A549 (cell line): ENCODE data around the gene SLC24A3. TPM values are rescaled to one million over a fixed set of nuclear protein-coding genes. Genes with fewer than 3 reads are reported as not detected.

ENCODE experiments used
- ATAC-seq, 2 experiments: fragments of 200-7000 bp in 1 of 2; fragments of >200 bp in 1 of 2; cut with Nextera tagmentation in 1 of 2; cut with Tn5 transposase in 1 of 2; 3 replicates each; pipeline versions ENCODE4 v1.8.0 to v1.9.1; 2018 to 2020; ENCODE audit warnings: mild to moderate bottlenecking in 1 of 2, moderate library complexity in 1 of 2
- CTCF ChIA-PET: fragments of 300-600 bp; sonication (Branson Sonifier 250); formaldehyde crosslinking; extraction: SDS; loops from one replicate; lab custom pipeline; 2021; ENCODE audit warnings: antibody characterized with exemption, inconsistent platforms; lab: Yijun Ruan, JAX
- POLR2A ChIA-PET: fragments of 350-600 bp; formaldehyde crosslinking; extraction: SDS; loops from one replicate; lab custom pipeline; 2021; ENCODE audit warnings: antibody characterized with exemption, inconsistent platforms; lab: Yijun Ruan, JAX
- DNase-seq, 2 experiments: peaks; one replicate each; pipeline versions ENCODE4 v3.0.0 to v3.0.0-alpha.2; 2011 to 2016; ENCODE audit warnings: low read depth in 1 of 2, low spot score in 1 of 2
- FAIRE-seq: peaks from 2 replicates; lab custom pipeline; 2011; peaks lifted over from hg19 to GRCh38; lab: Jason Lieb, UNC
- H3K27ac ChIP-seq, 2 experiments: fragments of >200 bp; sonication (Bioruptor Twin); formaldehyde crosslinking; 3 replicates each; pipeline ENCODE4 v1.5.1; 2016 to 2017
- H3K4me1 ChIP-seq: fragments of >200 bp; sonication (Bioruptor Twin); formaldehyde crosslinking; 3 replicates; pipeline ENCODE4 v1.6.1; 2016
- H3K4me2 ChIP-seq: fragments of >200 bp; sonication (Bioruptor Twin); formaldehyde crosslinking; 3 replicates; pipeline ENCODE4 v1.6.1; 2016
- H3K4me3 ChIP-seq: fragments of >200 bp; sonication (Bioruptor Twin); formaldehyde crosslinking; 3 replicates; pipeline ENCODE4 v1.5.1; 2016
- H3K9me3 ChIP-seq: fragments of >200 bp; sonication (Bioruptor Twin); formaldehyde crosslinking; 3 replicates; pipeline ENCODE4 v1.6.1; 2016
- CEBPB ChIP-seq, 2 experiments: fragments of >200 bp in 1 of 2; sonication (Bioruptor Twin) in 1 of 2; formaldehyde crosslinking in 1 of 2; IDR thresholded peaks; 2 replicates each; pipeline ENCODE4 v1.6.1; 2012 to 2016
- EHF ChIP-seq: fragments of 250-450 bp; sonication (Bioruptor Pico); IDR thresholded peaks from 2 replicates; pipeline ENCODE4 v1.5.0; 2020; ENCODE audit warnings: mild to moderate bottlenecking
- EP300 ChIP-seq, 2 experiments: fragments of >200 bp; sonication (Bioruptor Twin); formaldehyde crosslinking; IDR thresholded peaks; 2 replicates in 1 of 2; 3 replicates in 1 of 2; pipeline ENCODE4 v1.6.1; 2016 to 2017
- FOSL2 ChIP-seq, 2 experiments: fragments of 450-650 bp in 1 of 2; fragments of >200 bp in 1 of 2; sonication (Bioruptor Twin) in 1 of 2; formaldehyde crosslinking; IDR thresholded peaks; 2 replicates each; pipeline versions ENCODE4 v1.5.0 to v1.6.1; 2016 to 2020; ENCODE audit warnings: mild to moderate bottlenecking in 1 of 2, moderate library complexity in 1 of 2
- FOXS1 ChIP-seq: fragments of 250-450 bp; sonication (Bioruptor Pico); IDR thresholded peaks from 2 replicates; pipeline ENCODE4 v1.5.0; 2020; ENCODE audit warnings: mild to moderate bottlenecking, moderate library complexity
- HOXA7 ChIP-seq: fragments of 250-450 bp; sonication (Bioruptor Pico); IDR thresholded peaks from 2 replicates; pipeline ENCODE4 v1.5.0; 2020; ENCODE audit warnings: mild to moderate bottlenecking, moderate library complexity
- HOXB13 ChIP-seq: fragments of 250-450 bp; sonication (Bioruptor Pico); IDR thresholded peaks from 2 replicates; pipeline ENCODE4 v1.5.0; 2020; ENCODE audit warnings: low read depth, mild to moderate bottlenecking, moderate library complexity
- HOXB5 ChIP-seq: fragments of 250-450 bp; sonication (Bioruptor Pico); IDR thresholded peaks from 2 replicates; pipeline ENCODE4 v1.5.0; 2020; ENCODE audit warnings: mild to moderate bottlenecking, moderate library complexity
- KDM1A ChIP-seq: fragments of 200-600 bp; sonication (generic); IDR thresholded peaks from 2 replicates; pipeline ENCODE4 v1.6.1; 2016; ENCODE audit warnings: low read depth, mild to moderate bottlenecking
- MAZ ChIP-seq: fragments of 150-350 bp; IDR thresholded peaks from 2 replicates; pipeline ENCODE4 v1.6.1; 2014; ENCODE audit warnings: antibody characterized with exemption, low read depth, low read length, borderline replicate concordance
- NPAS2 ChIP-seq: fragments of 250-450 bp; sonication (Bioruptor Pico); IDR thresholded peaks from 2 replicates; pipeline ENCODE4 v1.8.0; 2022; ENCODE audit warnings: mild to moderate bottlenecking, moderate library complexity, borderline replicate concordance
- PHF8 ChIP-seq: fragments of 200-600 bp; sonication (generic); IDR thresholded peaks from 2 replicates; pipeline ENCODE4 v1.6.1; 2016; ENCODE audit warnings: low read depth, mild to moderate bottlenecking, antibody characterized with exemption, moderate library complexity, borderline replicate concordance
- POLR2A ChIP-seq: IDR thresholded peaks from 2 replicates; pipeline ENCODE4 v1.6.1; 2012; ENCODE audit warnings: mild to moderate bottlenecking, low read length
- POLR2AphosphoS2 ChIP-seq: conservative IDR thresholded peaks from 2 replicates; pipeline ENCODE4 v1.6.1; 2012; ENCODE audit warnings: low read length, improper control_type of control experiment, inconsistent platforms
- RCOR1 ChIP-seq: fragments of 150-350 bp; IDR thresholded peaks from 2 replicates; pipeline ENCODE4 v1.6.1; 2014; ENCODE audit warnings: antibody characterized with exemption, low read length, low read depth
- TP53 ChIP-seq: fragments of 250-450 bp; sonication (Bioruptor Pico); IDR thresholded peaks from 2 replicates; pipeline ENCODE4 v1.5.0; 2021; ENCODE audit warnings: mild to moderate bottlenecking, moderate library complexity
- ZSCAN20 ChIP-seq: fragments of 250-450 bp; sonication (Bioruptor Pico); IDR thresholded peaks from 2 replicates; pipeline ENCODE4 v1.8.0; 2022; ENCODE audit warnings: mild to moderate bottlenecking, moderate library complexity
- WGBS: methylation state at CpG from one replicate; pipeline ENCODE4 v1.1.6; 2017; ENCODE audit errors: missing lambda C conversion rate; 5-methylcytosine and 5-hydroxymethylcytosine counted together
- polyA plus RNA-seq, 4 experiments: library from polyadenylated mRNA; depleted of rRNA in 3 of 4; stranded (reverse); fragments of >200 nt; fragmentation: RNase III in 1 of 4; extraction: RNeasy Plus Mini Kit Qiagen cat#74134 plus additional on column Dnase treatment in 1 of 4; gene quantifications; 2 replicates in 3 of 4; 3 replicates in 1 of 4; pipeline ENCODE4 v1.2.3, GENCODE V29; 2011 to 2017
- TF ChIP-seq, protein P1 (sequence below): fragments of 150-350 bp; IDR thresholded peaks from 2 replicates; pipeline ENCODE4 v1.6.1; 2014; ENCODE audit warnings: low read depth, mild to moderate bottlenecking, low read length
- TF ChIP-seq, protein P2 (sequence below): fragments of 250-450 bp; sonication (Bioruptor Pico); IDR thresholded peaks from 2 replicates; pipeline ENCODE4 v1.5.0; 2021; ENCODE audit warnings: mild to moderate bottlenecking, moderate library complexity, borderline replicate concordance
- TF ChIP-seq, protein P3 (sequence below): fragments of >200 bp; sonication (Bioruptor Twin); formaldehyde crosslinking; IDR thresholded peaks from 2 replicates; pipeline ENCODE4 v1.6.1; 2016

SLC24A3 gene
- polyA plus RNA-seq, 2 of the 4 experiments (the other 2 are of a cell fraction): 0.08 TPM; not detected in 1

GRCh38 chr20:19253916-19254820 is 41.7 kb downstream of the SLC24A3 start (continued):
- no peak for TF ChIP-seq CEBPB (IDR thresholded peaks at IDR 0.05)

DNA sequence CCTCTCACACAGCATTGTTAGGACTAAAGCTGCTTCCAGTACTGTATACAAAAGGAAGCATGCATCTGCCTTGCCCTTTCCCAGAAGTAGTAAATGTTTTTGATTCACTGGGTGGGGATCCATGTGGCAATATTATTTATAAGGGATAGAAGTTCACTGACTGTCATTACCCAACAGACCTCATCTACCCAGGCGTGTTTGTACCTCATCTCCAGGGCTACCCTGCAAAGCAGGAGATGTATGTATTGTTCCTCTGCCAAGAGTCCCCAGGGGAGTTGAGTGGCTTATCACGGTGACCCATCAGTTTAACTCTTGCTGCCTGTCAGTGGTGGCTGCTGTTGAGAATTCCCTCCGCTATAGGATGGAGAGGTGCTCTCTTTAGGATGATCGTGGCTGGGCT is 42.5 kb downstream of the SLC24A3 start:
- Histone ChIP-seq H3K4me1 (no peaks in the 10 kb centered on the region), H3K9me3 (no peaks in the 10 kb centered on the region), H3K4me2 (no peak overlapping the region), H3K4me3 (no peak overlapping the region), H3K27ac (no peak overlapping the region)
- no peak for DNase-seq
- WGBS: 3% methylated on average over 4 of the region's 4 CpGs
- TF ChIP-seq, protein P1, sequence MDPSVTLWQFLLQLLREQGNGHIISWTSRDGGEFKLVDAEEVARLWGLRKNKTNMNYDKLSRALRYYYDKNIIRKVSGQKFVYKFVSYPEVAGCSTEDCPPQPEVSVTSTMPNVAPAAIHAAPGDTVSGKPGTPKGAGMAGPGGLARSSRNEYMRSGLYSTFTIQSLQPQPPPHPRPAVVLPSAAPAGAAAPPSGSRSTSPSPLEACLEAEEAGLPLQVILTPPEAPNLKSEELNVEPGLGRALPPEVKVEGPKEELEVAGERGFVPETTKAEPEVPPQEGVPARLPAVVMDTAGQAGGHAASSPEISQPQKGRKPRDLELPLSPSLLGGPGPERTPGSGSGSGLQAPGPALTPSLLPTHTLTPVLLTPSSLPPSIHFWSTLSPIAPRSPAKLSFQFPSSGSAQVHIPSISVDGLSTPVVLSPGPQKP: no peak
- no peak for TF ChIP-seq EP300 (IDR thresholded peaks at IDR 0.05)
- TF ChIP-seq, protein P2, sequence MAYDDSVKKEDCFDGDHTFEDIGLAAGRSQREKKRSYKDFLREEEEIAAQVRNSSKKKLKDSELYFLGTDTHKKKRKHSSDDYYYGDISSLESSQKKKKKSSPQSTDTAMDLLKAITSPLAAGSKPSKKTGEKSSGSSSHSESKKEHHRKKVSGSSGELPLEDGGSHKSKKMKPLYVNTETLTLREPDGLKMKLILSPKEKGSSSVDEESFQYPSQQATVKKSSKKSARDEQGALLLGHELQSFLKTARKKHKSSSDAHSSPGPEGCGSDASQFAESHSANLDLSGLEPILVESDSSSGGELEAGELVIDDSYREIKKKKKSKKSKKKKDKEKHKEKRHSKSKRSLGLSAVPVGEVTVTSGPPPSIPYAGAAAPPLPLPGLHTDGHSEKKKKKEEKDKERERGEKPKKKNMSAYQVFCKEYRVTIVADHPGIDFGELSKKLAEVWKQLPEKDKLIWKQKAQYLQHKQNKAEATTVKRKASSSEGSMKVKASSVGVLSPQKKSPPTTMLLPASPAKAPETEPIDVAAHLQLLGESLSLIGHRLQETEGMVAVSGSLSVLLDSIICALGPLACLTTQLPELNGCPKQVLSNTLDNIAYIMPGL (CRISPR knock-in tag): no peak
- TF ChIP-seq FOXS1 (CRISPR knock-in tag): no peak
- no peak for TF ChIP-seq POLR2A
- no peak for TF ChIP-seq HOXB13 (CRISPR knock-in tag)
- ChIA-PET POLR2A (no interaction called here), CTCF (no interaction called here)
- ATAC-seq: no peak
- FAIRE-seq: no peak

DNA sequence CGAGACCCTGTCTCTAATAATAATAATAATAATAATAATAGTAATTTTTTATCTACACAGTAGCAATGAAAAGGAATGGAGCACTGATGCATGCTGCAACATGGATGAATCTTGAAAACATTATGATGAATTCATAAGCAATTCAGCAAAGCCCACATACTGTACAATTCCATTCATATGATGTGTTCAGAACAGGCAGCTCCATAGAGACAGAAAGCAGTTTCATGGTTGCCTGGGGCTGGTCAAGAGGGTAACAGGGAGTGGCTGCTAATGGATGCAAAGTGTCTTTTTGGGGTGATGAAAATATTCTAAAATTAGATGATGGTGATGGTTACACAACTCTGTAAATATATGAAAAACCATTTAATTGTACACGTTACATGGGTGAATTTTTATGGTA is 43.6 kb downstream of the SLC24A3 start:
- Histone ChIP-seq H3K4me3 (no peak overlapping the region), H3K4me1 (no peaks in the 10 kb centered on the region), H3K27ac (no peak overlapping the region), H3K9me3 (no peaks in the 10 kb centered on the region), H3K4me2 (no peak overlapping the region)
- 8% methylated on average over 2 of the region's 2 CpGs for WGBS
- DNase-seq (no peak), ATAC-seq (no peak), FAIRE-seq (no peak)
- TF ChIP-seq HOXB5 (CRISPR knock-in tag) (no peak), ZSCAN20 (CRISPR knock-in tag) (no peak), KDM1A (no peak), MAZ (no peak), POLR2AphosphoS2 (no peak), TP53 (CRISPR knock-in tag) (no peak), EP300 (IDR thresholded peaks at IDR 0.05) (no peak), FOSL2 (IDR thresholded peaks at IDR 0.05) (no peak), FOSL2 (CRISPR knock-in tag; IDR thresholded peaks at IDR 0.05) (no peak), RCOR1 (no peak), PHF8 (no peak), NPAS2 (no peak), HOXA7 (CRISPR knock-in tag) (no peak), EHF (CRISPR knock-in tag) (no peak)
- TF ChIP-seq, protein P3, sequence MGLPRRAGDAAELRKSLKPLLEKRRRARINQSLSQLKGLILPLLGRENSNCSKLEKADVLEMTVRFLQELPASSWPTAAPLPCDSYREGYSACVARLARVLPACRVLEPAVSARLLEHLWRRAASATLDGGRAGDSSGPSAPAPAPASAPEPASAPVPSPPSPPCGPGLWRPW: no peak
- ChIA-PET CTCF (no interaction called here), POLR2A (no interaction called here)
